ENCODE results near the gene RAPGEF4. TPM values are rescaled to one million over a fixed set of nuclear protein-coding genes. Genes with fewer than 3 reads are reported as not detected.

The RAPGEF4 gene
- total and polyA plus RNA-seq, 2 of the 8 experiments (the other 6 are each of a cell fraction or from before 2014, with no cell fraction given) = 1.2 to 2.6 TPM

GRCh38 chr2:172761306-172761705 is 25.7 kb downstream of the RAPGEF4 start:
- no peak overlapping the region for H3K9ac ChIP-seq (replicated peaks in 1 of 4; ENCODE audit: extremely low read depth in 1 of 4, low read depth in 3 of 4, low read length in 3 of 4)
- H3K18ac ChIP-seq (ENCODE audit: extremely low read depth, low read length) = no peak overlapping the region
- no peak overlapping the region for H4K91ac ChIP-seq (replicated peaks; ENCODE audit: insufficient read length, low read length)
- H3K4me2 ChIP-seq (ENCODE audit: insufficient read depth in 1 of 2, low read depth in 2 of 2, low read length in 2 of 2) = no peak overlapping the region
- H4K20me1 ChIP-seq (replicated peaks in 1 of 2; ENCODE audit: control insufficient read depth in 1 of 2, insufficient read depth in 2 of 2, low read length in 2 of 2) = no peaks in the 10 kb centered on the region
- DNase-seq (ENCODE audit: low read depth in 1 of 2, low spot score in 2 of 2) = no peak
- no peak overlapping the region for H2AK5ac ChIP-seq (ENCODE audit: low read depth, low read length)
- H3K56ac ChIP-seq (replicated peaks; ENCODE audit: insufficient read length, low read depth, low read length) = no peak overlapping the region
- ChIA-PET POLR2A (ENCODE audit: partially characterized antibody) (no interaction called here), CTCF (ENCODE audit: partially characterized antibody) (no interaction called here)
- H3K23me2 ChIP-seq (ENCODE audit: low read depth, low read length) = no peaks in the 10 kb centered on the region
- H3K27me3 ChIP-seq (replicated peaks in 1 of 4; ENCODE audit: control insufficient read depth in 3 of 4, extremely low read depth in 1 of 4, insufficient read depth in 3 of 4, low read length in 3 of 4) = no peaks in the 10 kb centered on the region
- no peak overlapping the region for H3K4me3 ChIP-seq (ENCODE audit: extremely low read depth in 1 of 4, insufficient read depth in 2 of 4, low read depth in 3 of 4, low read length in 4 of 4)
- no peak overlapping the region for H4K8ac ChIP-seq (ENCODE audit: extremely low read depth, insufficient read depth, low read length)
- no peak overlapping the region for H3K4ac ChIP-seq (replicated peaks; ENCODE audit: insufficient read length, low read depth, low read length)
- no peak overlapping the region for H3K23ac ChIP-seq (ENCODE audit: insufficient read length)
- no peaks in the 10 kb centered on the region for H3K79me2 ChIP-seq (ENCODE audit: control insufficient read depth in 1 of 2, insufficient read depth in 2 of 2, low read length in 2 of 2)
- no peaks in the 10 kb centered on the region for H3K36me3 ChIP-seq (ENCODE audit: control insufficient read depth in 2 of 4, insufficient read depth in 4 of 4, low read length in 3 of 4)
- H2BK5ac ChIP-seq (ENCODE audit: low read depth, low read length) = no peak overlapping the region
- no peak overlapping the region for H4K5ac ChIP-seq (ENCODE audit: insufficient read length, low read depth, low read length)
- TF ChIP-seq BRCA1 (IDR thresholded peaks at IDR 0.05; ENCODE audit: low read depth, low read length) = no peak
- no peak for TF ChIP-seq SRF (IDR thresholded peaks at IDR 0.05; ENCODE audit: low read depth, low read length)
- TF ChIP-seq BCL11A (IDR thresholded peaks at IDR 0.05; ENCODE audit: low read depth in 2 of 2, low read length in 2 of 2) = no peak
- no peak for TF ChIP-seq SP4 (IDR thresholded peaks at IDR 0.05; ENCODE audit: low read length)
- TF ChIP-seq SAP30 (IDR thresholded peaks at IDR 0.05; ENCODE audit: insufficient read depth, insufficient replicate concordance, low read length) = no peak
- TF ChIP-seq JUND (IDR thresholded peaks at IDR 0.05; ENCODE audit: low read length) = no peak
- TF ChIP-seq GABPA (IDR thresholded peaks at IDR 0.05; ENCODE audit: borderline replicate concordance, insufficient read depth, low read length) = no peak
- TF ChIP-seq SUZ12 (IDR thresholded peaks at IDR 0.05; ENCODE audit: low read length) = no peak
- TF ChIP-seq HDAC6 (IDR thresholded peaks at IDR 0.05; ENCODE audit: low read depth, low read length) = no peak
- TF ChIP-seq EGR1 (IDR thresholded peaks at IDR 0.05; ENCODE audit: borderline replicate concordance, low read depth, low read length) = no peak
- TF ChIP-seq POLR2A (IDR thresholded peaks at IDR 0.05; ENCODE audit: control extremely low read depth in 1 of 2, low read depth in 2 of 2, low read length in 2 of 2) = no peak
- TF ChIP-seq RAD21 (IDR thresholded peaks at IDR 0.05 in 1 of 2, conservative IDR thresholded peaks at IDR 0.05 in 1 of 2; ENCODE audit: low read depth in 2 of 2, low read length in 2 of 2) = no peak
- H3K9me3 ChIP-seq (ENCODE audit: insufficient read depth in 2 of 2, low read depth in 1 of 2, low read length in 1 of 2) = peaks cover 0 to 4% of the 10 kb centered on the region in 2 experiments; a peak in 1 of 4 replicates
- FAIRE-seq = no peak
- H3K79me1 ChIP-seq (ENCODE audit: low read depth, low read length) = no peaks in the 10 kb centered on the region
- H2BK15ac ChIP-seq (ENCODE audit: low read length) = no peak overlapping the region
- H3K27ac ChIP-seq (ENCODE audit: low read depth, low read length) = no peak overlapping the region
- no peak overlapping the region for H2BK20ac ChIP-seq (ENCODE audit: low read length)
- H2BK12ac ChIP-seq (ENCODE audit: low read depth, low read length) = no peak overlapping the region
- no peak overlapping the region for H2BK120ac ChIP-seq (replicated peaks; ENCODE audit: low read depth, low read length)
- 94% methylated on average over 4 of the region's 4 CpGs; no CpG with 5 or more reads in 1 of the 2 experiments for WGBS, 2 experiments (ENCODE audit: extremely low coverage in 1 of 2, insufficient coverage in 1 of 2, insufficient read length in 1 of 2, insufficient replicate concordance in 2 of 2, low coverage in 1 of 2, low lambda C conversion rate in 2 of 2, missing lambda C conversion rate in 1 of 2)
- no peak overlapping the region for H2AFZ ChIP-seq (ENCODE audit: low read length)
- H3K4me1 ChIP-seq (replicated peaks in 1 of 4; ENCODE audit: control insufficient read depth in 3 of 4, insufficient read depth in 4 of 4, low read length in 3 of 4) = no peaks in the 10 kb centered on the region
- no peak overlapping the region for H3K14ac ChIP-seq (ENCODE audit: insufficient read length)

Measured in H1 (cell line).